ENCODE results near the gene AGTR1.
A peak's percentile ranks its signal among the peaks of the same experiment; 100 is the strongest.
"Not testable (repeated sequence)": the region's sequence is repeated elsewhere in the genome, so short reads cannot be mapped to it uniquely, and the experiment has no call there.

AGTR1 gene

DNA sequence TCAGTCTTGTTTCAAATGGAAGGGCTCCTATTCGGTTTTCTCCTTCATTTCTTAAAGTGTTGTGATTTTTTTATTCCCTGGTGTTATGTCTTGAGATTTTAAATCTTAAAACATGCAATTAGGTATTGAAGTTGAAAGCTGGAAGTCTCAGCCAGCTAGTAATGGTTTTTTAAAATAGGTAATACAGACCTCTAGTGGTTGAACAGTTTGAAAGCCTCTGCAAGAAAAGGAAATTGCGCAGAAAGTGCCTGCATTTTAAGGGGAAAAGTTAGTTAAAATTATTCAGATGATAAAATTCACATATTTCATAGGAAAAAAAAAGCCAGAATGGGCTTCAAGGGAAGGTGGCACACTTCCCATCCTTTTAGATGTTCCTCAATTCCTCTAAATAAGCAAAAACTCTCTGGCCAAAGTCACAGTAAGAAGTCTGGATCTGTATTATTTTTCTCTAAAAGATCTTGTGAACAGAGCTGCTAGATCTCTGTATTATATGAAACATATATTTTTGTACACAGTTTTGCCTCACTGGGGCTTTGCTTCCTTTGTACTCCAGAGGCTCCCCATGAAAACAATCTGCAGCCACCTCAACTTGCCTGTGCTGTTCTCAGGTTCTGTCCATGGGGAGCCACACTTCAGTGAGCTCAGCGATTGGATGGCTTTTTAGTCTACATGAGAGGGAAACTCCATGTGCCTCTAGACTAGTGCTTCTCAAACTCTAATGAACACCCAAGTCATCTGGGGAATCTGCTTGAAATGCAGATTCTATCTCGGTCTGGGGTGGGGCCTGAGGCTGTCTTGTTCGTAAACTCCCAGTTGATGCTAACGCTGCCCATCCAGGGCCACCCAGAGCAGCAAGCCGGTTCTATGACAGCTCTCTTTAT, 21.5 kb downstream of the AGTR1 start:
- no peak for DNase-seq

DNA sequence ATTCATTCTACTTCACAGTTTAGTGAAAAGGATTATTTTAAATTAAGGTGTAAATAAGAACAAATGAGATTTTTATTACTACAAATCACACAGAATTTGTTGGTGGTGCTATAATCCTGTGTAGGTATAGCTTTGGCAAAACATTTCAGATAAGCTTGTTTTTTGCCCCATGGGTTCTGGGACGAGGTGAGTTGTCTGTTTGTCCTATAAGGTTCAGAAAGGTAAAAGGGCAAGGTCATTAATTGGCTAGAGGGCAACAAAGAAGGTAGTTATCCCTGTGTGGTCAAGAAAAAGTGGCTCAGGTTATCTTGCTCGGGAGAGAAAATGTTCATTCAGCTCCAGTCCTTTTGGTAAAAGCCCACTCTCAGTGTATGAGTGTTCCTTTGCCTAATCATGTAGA, 23.2 kb downstream of the AGTR1 start:
- DNase-seq: no peak

DNA sequence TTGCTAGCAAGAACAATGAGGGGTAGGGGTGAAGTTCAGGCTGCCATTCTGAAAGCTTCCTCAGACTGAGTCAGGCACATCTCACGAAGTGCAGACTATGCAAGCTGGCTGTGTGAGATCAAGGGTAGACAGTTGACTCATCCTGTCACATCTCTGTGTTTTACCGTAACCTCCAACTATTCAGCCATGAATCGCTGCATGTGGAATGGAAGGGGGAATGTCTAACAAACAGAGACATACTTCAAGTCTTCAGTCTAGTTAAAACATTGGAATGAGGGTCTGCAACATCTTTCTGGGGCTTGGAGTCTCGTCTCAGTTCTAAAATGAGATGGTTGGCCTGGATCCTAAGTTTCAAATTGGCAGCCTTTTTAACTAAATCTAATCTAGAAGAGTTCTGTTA, 25.9 kb downstream of the AGTR1 start:
- peak; percentile 67 for DNase-seq

- DNase-seq: peak; percentile 31
Observed at GRCh38 chr3:148727231-148727630, 29.5 kb downstream of the AGTR1 start.

GRCh38 chr3:148728753-148729152, 31.1 kb downstream of the AGTR1 start:
- DNase-seq: no peak

DNA sequence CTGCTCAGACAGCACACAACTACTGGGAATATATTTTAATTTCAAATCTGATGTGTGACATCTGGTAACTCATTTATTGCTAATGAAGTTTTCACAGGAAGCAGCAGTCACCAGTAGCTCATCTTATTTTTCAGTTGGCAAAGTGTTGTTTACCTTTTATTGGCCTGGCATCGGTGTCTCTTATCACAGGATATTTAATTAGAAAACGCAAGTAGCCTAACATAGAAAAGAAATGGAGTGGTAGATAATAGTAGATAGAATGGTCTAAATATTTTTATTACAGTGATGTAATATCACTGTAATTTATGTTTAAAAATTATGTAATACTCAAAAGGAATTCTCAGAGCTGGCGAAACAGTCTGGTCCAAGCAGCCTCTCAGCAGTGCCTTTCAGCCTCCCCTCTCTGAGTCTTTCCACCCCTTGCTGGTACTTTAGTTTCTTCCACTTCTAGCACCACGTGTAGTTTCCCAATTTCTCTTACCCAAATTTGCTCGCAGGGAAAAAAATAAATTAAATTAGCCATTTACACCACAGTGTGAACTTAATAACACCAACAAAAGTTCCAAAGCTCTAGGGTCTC, 31.9 kb downstream of the AGTR1 start:
- DNase-seq: peak; percentile 13

- DNase-seq: no peak
Observed at GRCh38 chr3:148730676-148731075, 33.0 kb downstream of the AGTR1 start.

DNA sequence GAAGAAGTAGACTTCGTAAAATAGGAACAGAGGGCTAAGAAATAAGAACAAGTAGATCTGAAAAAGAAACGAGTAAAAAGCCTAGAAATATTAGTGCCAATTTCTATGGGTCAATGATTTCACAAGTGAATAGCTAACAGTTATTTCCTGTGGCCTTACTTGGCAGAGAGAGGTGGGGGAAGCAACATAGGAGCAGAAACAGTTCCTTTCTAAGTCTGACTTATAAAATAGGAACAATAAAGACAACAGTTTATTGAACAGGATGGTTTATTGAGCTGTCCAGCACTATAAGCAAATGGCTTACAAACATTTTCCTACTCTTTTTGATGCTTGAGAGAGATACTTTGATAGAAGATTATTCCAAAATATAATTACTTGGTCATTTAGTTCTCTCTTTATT, 37.9 kb downstream of the AGTR1 start:
- no peak for DNase-seq

GRCh38 chr3:148736086-148736485, 38.4 kb downstream of the AGTR1 start:
- no peak for DNase-seq

DNA sequence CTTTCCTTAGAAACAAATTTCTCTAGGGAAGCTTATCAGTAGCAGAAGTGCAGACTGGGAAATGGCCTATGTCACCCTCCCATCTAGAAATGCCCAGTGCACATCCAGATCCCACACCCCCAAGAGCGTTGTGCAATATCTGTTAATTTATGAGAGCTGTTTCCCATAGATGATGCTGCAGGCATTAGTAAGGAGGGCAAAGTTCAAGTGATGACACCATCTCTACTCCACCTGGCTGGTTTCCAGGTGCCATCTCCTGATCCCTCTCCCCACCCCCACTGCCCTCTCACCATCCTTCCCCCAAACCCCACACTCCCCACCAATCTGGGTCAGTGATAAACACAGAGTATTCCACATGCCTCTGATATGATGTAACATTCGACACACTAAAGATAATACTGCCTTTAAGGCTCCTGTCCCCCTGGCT, 39.4 kb downstream of the AGTR1 start:
- peak; percentile 47 for DNase-seq

GRCh38 chr3:148739720-148740119, 42.0 kb downstream of the AGTR1 start:
- DNase-seq: no peak

GRCh38 chr3:148740291-148740690, 42.6 kb downstream of the AGTR1 start:
- no peak for DNase-seq

GRCh38 chr3:148741219-148741618, 43.5 kb downstream of the AGTR1 start:
- DNase-seq: no peak

- DNase-seq: no peak
Observed at GRCh38 chr3:148742118-148742517, 44.4 kb downstream of the AGTR1 start.

GRCh38 chr3:148746053-148746452, 48.4 kb downstream of the AGTR1 start:
- DNase-seq: no peak

GRCh38 chr3:148748283-148748682, 50.6 kb downstream of the AGTR1 start:
- no peak for DNase-seq

GRCh38 chr3:148750296-148750695, 52.6 kb downstream of the AGTR1 start:
- DNase-seq: no peak

GRCh38 chr3:148751461-148751860, 53.8 kb downstream of the AGTR1 start:
- DNase-seq: no peak

DNA sequence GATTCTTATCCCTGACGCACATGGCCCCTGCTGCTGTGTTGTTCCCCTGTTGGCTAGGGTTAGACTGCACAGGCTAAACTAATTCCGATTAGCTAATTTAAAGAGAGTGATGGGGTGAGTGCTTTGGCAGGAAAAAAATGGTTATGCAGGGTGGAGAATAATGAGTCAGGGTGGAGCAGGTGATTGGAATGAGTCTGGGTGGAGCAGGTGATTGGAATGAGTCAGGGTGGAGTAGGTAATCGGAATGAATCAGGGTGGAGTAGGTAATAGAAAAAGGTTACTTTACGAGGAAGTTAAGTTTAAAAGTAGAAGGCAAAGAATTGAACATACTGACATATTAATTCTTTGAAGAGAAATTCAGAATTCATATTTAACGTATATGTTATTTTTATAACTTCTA, 55.7 kb downstream of the AGTR1 start:
- not testable (repeated sequence) for DNase-seq

DNA sequence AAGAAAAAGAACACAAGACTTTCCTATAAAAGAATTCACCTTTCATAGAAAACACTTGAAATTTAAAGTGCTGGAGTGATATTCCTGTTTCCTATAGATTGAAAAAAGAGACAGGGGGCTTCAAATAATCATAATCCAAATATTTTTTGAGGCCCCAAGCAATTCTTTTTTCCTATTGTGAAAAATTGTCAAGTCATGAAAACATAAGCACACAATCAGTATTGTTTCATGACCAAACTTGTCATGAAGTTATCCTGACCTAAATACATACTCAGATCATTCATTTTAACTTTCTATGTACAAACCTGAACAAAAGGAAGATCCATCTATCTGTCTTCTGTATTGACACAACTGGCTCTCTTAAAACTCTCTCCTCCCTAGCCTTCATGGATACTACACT, 57.9 kb downstream of the AGTR1 start:
- no peak for DNase-seq

DNA sequence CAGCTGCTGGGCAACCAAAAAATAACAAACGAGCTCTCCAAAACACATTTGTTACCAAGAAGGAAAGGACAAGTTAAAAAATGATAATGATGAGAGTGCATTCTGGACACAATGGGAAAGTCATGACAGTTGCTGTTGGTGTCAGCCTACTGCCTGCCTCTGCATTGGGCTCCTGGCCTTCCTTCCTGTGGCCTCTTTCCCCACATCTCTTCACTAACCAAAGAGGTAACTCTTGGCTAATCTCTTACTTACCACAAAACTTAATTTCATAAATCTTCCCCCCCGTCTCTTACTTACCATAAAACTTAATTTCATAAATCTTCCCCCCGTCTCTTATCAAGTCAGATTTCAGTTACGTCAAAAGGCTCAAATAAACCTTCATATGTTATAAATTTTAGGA, 58.6 kb downstream of the AGTR1 start:
- DNase-seq: no peak

DNA sequence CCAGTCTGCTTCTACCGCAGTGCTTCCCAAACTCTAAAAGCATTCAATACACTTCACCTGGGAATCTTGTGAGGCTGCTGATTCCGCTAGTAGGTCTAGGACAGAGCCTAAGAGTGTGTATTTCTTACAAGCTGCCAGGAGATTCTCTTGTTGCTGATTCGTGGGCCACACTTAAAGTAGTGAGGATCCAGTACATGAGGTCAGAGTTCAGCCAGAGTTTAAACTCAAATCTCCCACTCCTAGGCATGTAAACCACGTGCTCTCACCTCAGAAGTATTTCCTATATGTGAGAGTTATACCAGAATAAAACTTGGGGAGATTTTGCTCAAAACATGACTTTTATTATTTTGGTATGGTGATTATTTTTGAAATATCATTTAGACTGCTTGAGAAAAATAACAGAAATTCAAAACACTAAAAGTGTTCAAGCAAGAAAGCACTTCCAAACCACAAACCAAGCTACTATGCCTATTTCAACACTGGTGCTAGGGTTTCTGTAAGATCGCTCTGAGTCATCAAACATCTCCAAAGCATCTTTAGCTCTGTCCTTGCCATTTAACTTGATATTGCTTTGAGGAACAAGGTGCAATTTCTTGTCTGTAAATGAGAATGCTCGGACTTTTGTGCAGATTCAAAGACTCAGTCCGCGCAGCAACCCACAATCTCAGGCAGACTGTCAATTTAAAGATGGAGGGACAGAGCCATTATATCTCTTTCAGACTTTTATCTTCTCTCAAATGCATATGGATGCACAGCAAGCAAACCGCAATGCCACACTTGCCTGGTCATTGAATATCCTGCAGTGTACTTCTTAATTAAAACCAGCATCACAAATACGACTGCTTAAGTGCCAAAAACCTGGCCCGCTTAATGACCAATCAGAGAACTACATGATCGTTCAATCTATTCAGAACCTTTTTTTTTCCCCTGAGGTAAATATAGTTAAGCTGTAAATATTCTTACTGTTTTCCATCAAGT, 59.8 kb downstream of the AGTR1 start:
- peak; percentile 60 for DNase-seq

DNA sequence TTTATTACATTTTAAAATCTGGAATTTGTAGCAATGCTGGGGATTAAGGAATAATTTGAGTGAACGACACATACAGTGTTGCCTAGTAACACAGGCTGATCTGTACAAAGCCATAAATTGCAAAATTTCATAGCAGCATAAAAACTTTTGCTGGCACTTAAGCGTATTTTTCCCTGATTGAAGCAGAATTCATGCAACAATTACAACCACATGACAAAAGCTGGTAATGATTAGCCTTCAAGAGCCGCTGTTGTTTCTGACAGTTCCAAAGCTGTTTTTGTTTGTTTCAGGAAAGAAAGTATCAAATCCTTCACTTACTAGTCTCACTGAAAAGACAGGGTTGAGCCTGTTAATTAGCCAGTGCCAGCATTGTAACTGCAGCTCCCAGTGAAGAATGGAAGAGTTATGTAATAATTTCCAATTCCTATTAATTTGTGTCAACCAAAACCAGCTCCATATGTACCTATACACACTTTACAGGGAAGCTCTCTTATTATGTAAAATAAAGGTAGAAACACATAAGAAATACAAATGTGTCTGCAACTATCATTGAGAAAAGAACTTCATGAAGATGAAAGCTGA, 60.7 kb downstream of the AGTR1 start:
- no peak for DNase-seq
